Measurements from ENCODE around the gene PARD6G.
"Not testable (repeated sequence)": the region's sequence is repeated elsewhere in the genome, so short reads cannot be mapped to it uniquely, and the experiment has no call there.

PARD6G gene

DNA sequence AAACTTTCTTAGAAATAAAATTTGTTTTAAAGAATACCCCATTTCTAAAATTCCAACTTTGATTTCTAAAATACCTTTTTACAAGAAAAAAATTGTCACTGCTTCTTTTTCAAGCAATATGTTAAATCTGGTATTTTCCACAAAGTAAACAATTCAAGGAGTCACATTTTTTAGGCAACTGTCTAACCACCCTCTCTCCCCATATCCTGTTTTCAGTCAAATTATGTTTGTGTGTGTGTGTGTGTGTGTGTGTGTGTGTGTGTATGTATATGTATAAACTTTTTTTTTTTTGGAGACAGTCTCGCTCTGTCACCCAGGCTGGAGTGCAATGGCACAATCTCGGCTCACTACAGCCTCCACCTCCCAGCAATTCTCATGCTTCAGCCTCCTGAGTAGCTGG, 79.0 kb downstream of the PARD6G start:
- DNase-seq, result no peak

DNA sequence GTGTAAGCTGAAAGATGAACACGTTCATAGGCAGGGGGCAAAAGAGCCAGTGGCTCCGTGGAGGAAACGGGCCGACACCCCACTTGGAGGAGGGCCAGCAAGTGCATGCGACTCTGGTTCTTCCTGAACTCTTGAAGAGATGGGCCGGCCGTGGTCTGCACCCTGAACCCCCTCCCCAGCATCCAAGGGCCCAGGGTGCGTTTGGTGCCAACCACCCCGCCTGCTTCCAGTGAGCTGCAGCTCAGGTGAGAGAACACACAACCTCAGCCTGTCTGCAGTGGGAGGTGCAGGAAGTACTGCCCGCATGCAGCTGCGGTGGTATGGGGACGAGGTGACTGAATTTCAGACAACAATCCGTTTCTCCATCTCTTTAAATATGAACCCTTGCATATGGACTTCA, 79.4 kb downstream of the PARD6G start:
- DNase-seq, result no peak

DNA sequence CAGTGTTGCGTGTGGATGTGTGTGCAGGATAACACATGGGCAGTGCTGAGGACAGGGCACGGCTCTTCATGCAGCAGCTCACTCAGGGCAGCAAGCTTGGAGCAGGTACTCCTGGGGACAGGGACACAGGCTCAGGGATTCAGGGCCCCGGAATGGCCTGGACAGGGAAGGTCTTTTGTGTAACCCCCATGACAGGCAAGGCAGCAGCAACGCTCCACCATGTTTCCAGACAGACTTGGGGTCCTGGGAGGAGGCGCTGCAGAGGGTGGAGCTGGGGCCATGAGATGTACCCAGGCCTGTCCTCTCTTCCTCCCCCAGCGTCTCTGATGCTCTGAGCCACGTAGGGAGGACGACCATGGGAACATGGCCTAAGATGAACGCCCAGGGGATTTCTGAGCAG, 80.0 kb downstream of the PARD6G start:
- DNase-seq, result no peak

DNA sequence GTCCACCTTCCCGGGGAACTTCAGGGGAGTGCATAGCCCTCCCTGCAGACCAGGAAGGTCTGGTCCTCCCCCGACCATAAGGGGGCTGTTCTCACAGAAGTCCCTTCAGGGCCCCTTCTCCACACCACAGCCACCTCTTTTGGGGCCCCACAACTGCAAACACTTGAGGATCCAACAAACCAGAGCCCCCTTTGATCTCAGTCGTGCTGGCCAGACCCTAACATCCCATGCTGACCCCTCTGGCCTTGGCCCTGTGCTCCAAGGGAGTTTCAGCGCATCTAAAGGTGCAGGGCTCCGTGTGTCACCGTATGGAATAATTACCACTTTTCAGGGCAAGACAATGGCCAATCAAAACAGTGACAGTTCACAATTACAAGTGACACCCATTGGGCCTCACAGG, 80.6 kb downstream of the PARD6G start:
- no peak for DNase-seq

DNA sequence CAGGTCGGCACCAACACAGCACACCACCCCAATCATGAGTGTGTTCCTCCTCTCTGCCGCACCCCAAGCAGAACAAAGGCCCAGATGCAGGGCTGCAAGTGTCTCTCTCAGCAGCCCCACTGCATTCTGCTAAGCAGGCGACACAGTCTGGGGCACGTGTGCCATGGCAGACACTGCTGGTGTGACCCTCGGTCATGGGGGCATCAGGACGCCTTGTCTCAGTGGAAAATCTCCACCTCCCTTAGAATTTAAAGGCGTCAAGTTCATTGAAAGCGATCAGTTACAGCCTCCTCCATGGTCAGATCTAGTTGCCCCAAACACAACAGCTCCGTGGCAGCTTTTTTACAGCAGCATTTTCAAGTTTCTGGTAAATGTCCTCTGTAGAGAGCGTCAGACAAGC, 81.1 kb downstream of the PARD6G start:
- DNase-seq, result no peak

DNA sequence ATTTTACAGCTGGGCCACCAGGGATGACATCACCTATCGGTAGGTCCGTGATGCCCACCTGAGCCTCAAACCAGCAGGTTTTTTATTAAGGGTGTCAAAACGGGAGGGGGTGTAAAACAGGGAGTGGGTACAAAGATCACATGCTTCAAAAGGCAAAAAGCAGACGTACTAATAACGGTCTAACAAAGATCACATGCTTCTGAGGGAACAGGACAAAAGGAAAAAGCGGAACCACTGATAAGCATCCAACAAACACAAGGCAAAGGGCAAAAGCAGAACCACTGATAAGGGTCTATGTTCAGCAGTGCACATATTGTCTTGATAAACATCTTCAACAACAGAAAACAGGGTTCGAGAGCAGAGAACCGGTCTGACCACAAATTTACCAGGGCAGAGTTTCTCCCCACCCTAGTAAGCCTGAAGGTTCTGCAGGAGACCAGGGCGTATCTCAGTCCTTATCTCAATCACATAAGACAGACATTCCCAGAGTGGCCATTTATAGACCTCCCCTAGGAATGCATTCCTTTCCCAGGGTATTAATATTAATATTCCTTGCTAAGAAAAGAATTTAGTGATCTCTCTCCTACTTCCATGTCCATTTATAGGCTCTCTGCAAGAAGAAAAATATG, 82.5 kb downstream of the PARD6G start:
- DNase-seq, result not testable (repeated sequence)

DNA sequence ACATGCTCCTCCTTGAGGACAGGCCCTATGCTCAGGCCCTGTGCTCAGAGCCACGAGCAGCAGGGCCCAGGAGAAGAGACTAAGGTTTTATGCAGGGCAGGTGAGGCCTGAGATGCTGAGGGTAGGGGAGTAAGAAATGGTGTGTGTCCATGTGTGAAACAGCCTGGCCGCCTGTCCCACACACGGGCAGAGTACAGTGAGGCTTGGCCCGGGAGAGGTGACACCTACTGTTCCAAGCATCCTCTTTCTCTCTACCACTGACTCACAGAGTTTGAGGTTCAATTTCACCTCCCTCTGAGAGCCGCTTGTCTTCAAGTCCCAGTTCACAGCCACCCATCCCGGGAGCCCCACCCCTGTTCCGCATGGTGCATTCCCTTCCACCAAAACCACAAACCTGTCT, 84.1 kb downstream of the PARD6G start:
- DNase-seq, result no peak

DNA sequence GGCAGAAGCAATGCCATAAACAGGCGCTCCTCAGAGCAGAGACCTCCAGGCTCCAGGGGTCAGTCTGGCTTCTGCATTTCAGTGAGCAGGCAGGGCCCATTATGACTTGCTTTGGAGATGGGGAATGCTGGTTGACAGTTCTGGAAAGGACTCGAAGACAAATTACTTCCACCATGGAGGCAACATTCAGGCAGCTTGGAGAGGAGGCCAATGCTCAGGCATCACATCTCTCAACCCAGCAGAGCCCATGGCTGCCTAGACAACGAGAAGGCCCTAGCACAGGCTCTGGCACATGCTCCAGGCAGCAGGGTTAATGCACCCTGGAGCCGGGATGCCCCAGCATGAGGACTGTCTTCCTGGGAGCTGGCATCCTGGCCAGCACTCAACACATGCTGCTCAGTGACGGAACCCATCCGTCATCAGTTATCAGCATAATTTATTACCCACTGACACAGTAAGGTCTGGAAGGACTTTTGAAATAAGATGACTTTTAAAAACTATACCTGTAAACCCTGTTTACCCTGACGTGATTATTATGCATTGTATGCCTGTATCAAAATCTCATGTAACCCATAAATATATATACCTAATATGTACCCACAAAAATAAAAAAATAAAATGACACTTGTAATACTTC, 85.4 kb downstream of the PARD6G start:
- DNase-seq, result no peak

DNA sequence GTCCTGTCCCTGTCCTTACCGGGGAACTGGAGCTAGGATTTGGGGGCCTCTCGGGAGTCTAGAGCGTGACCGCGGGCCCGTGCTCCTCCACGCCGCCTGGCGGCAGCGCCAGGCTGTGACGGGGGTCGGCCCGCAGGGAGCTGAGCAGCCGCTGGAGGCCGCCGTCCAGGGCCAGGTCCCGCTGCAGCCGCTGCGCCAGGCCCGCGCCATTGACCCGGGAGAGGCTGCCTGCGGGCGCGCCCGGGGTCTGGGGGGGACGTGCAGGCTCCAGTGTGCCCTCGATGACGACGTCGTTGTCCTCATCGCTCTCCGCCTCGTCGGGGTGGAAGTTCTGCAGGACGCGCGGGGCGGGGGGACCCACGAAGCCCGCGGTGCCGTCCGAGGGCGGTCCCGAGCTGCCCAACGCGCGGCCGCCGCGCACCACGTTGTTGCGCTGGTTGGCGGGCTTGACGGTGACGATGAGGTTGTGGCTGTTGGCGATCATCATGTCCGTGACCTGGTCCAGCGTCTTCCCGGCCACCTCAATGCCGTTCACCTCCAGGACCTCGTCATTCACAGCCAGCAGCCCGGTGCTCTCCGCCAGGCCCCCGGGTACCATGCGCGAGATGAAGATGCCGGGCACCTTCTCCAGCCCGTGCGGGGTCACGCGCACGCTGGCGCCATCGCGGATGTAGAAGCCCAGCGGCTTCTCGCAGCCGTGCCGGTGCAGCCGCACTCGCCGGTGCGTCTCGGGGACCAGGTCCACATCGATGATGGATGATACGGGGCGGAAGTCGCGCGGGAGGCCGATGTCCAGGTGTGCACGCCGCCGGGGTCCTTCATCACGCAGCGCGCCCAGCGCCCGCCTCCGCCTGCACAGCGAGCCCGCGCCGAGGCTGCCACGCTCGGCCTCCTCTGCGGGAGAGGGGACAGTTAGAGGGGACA, 87.3 kb downstream of the PARD6G start:
- no peak for DNase-seq

DNA sequence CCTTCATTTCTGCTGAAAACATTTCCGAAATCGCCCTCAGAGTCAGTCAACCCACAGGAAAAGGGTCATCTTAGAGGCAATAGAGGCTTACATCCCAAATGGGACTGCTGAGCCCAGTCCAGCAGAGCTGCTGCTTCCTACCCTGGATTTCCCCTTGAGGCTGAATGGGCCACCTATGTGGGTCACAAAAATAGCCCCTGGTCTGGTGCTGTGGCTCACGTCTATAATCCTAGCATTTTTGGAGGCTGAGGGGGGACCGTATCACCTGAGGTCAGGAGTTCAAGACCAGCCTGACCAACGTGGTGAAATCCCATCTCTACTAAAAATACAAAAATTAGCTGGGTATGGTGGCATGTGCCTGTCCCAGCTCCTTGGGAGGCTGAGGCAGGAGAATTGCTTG, 88.9 kb downstream of the PARD6G start:
- DNase-seq, result no peak

DNA sequence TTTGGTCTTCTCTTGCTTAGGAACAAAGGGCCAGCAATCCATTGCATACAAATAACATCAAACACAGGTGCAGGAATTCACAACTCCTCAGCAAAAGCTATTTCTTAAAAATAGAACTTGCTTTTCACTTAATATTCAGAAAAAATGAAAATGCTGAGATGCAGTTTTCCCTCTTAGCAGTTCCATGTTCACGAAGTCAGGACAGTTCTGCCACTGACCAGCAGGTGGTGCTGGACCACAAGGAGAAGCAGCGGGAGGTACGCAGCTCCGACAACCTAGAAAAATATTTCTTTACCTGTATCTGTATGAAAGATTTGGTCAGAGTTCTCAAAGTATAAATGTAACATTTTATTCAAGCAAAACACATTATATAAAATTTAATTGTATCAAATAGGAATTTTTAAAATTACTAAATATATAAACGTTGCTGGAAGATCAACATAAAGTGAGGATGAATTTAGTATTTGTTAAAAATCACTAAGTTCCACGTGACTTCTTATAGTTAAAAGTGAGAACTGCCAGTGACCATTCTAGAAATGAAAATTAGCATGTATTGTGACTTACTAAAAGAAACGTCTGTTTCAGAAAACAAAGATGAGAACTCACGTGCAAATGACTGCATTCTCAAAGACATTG, 89.5 kb downstream of the PARD6G start:
- no peak for DNase-seq

DNA sequence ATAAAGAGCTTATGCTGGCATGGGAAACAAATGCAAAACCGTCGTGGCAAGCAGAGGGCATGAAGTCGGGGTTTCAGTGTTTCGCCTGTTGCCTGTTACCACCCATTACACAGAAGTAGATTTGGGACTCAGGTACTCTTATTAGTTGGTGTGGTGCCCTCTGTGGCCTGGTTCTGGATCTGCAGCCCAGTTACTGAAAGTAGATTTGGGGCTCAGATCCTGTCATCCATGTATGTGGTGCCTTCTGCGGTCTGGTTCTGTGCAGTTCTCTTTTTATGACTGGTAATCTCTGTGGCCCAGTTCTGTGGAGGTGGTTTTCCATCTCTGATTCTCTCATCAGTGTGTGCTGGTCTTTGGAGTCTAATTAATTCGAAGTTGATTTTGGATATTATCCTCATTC, 93.0 kb downstream of the PARD6G start:
- peak; percentile 6 for DNase-seq

DNA sequence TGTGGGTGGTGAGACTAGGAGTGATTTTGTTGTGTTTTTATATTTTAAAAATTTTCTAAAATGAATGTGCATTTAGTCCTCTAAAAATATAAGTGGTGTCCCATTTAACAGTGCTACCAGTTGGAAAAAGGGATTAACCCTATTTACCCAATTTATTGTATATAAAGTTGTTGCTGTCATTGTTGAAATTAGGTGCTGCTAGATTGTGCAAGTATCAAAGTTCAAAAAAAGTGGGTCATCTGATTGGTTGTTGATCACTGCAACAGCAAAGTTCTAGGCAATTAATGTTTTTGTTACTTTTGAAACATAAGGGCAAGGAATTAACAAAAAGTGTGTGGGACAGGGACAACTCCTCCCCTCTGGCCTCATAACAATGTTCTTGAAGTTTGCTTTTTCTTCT, 97.6 kb downstream of the PARD6G start:
- DNase-seq, result no peak

DNA sequence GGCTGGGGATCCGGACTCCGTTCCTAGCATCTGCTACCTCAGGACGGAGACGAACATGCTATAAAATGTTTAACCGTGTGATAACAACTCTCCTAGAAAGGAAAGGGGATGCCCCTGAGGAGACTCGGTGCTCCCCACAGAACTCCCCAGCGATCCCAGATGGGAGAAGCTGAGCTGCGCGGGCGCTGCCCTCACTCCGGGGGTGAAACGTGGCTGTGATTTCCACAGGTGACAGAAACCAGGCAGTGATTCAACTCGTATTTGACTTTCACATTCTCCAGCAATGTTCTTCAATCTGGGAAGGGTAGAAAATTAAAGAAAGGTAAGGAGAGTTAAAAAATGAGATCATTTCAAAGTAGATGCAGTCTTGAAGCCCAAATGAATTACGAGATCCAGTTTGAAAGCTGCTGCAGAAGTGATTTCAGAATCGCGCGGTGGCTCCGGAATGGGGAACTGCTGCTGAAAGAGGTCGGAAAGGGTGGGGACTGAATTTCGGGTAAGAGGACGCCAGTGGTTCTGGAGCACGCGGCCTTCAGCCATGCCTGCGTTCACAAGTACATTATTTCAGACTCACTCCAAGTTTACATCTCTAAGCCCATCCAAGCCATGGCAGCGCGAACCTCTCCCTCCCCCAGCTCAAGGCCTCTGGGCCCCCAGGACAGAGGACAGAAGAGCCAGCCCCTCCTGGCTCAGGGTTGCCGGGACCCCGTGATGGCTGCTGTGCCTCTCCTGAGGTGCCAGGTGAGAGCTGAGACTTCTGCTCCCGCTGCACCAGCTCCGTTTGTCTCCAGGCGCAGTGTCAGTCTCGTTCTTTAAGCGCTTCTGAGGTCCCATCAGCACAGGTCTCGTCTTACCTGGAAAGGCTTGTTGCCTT, 98.8 kb downstream of the PARD6G start:
- DNase-seq, result no peak

DNA sequence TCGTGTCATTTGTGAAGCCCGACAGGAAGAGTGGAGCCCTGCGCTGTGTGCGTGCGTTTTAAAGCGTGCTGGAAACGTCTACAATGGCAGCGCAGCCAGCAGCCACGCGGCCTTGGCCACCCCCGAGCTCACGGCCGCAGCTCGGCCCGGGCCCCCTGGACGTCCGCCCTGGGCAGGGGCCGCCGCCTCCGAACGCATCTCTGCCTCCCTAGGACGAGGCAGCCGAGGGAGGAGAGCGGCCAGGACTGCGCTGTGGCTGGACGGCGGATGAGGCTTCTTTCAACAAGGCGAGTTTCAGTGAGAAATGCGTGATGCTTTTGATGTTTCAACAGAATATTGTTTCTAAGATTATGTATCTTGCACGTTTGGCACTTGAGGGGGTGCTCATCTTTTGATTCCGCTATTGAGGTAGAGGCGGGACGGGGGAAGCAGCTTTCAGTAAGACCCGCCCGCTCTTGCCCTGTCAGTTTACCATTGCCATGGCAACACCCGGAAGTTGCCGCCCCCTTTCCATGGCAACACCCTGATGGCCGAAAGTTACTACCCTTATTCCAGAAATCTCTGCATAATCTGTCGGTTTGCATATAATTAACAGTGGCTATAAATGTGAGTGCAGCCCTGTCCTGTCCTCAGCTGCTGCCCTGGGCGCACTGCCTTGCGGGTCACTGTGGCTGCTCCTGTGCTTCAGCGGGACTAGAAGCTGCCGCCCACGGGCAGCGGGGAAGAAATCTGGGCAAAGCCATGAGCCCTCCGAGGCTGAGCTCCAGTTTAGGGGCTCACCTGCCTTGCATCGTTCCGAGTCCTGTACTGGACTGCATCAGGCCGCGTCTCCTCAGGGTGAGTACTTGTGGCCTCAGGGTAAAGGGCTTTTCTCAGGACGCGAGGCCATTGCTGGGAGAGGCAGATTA, 99.6 kb downstream of the PARD6G start:
- DNase-seq, result peak; percentile 87

DNA sequence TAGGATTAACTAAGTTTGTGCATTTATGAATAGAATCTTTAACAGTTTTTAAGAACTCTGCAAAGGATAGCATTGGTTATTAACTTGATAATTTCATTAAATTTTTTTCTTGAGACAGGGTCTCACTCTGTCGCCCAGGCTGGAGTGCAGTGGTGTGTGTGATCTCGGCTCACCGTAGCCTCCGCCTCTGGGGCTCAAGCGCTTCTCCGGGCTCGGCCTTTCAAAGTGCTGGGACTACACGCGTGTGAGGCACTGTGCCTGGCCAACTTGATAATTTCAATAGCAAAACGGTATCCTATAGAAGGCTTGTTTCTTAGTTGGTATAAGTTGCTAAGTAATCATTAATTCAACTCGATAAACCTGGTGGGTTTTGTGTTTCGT, 100.3 kb downstream of the PARD6G start:
- DNase-seq, result no peak

DNA sequence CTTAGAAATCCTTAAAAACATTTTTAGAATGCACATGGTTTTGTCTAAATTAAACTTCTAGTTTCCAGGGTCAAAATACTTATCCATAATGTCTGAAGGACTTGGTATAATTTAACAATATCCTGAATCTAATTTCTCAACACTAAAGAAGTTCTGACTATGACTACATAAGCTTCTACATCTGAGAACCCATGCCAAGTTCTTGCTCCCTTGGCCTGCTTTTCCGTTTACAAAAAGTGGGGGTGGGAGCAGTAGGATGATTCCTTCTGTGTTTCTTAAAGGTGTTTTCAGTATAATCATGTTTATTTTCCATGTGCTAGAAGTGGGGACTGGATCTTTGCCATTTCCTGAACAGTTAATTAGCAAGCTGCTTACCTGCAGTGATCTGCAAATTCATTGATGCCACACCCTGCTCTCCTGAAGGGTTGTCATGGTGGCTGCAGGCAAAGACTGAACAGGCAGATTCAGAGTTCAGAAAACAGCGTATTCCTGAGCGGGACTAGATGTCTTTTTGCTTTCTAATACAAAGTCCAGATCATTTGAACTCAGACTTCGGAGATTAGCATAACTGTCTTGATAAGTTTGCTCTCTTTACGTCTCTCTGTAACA, 102.0 kb downstream of the PARD6G start:
- no peak for DNase-seq

DNA sequence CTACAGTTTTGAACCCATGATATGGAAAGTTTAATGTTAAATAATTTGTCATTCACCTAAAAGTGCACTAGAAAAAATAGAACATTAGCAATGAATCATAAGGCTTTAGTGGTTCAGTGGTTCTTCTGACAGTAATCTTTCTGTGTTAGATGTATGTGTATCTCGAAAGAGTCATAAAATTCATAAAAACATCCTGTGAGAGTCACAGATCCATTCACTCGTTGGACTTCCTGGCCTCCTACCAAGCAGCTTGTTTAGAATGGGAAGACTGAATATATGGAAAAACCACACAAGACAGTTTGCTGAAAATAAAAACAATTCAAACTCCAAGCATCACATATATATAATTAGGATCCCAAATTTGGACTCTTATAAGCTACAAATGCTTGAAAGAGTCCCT, 103.4 kb downstream of the PARD6G start:
- DNase-seq, result no peak

DNA sequence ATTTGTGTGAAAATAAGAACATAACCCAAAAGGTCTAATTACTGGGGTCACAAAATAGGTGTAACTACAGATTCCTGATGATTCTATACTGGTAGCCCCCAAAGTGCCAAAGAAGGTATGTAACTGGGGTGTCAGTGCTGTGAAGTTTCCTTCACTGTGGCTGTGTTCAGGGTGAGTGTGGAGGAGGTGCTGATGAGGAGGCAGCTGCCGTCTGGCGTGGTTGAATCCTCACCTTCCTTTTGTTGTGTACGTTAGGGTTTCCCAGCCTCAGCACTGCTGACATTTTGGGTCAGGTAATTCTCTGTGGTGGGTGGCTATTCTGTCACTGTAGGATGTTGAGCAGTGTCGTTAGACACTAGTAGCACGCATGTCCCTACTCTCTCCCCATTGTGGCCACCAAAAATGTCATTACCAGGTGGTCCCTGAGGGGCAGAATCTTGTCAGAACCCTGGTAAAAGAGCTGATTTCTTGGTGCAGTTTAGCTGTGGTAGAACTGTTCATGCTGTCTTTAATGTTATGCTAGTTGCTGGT, 106.8 kb downstream of the PARD6G start:
- DNase-seq, result no peak

DNA sequence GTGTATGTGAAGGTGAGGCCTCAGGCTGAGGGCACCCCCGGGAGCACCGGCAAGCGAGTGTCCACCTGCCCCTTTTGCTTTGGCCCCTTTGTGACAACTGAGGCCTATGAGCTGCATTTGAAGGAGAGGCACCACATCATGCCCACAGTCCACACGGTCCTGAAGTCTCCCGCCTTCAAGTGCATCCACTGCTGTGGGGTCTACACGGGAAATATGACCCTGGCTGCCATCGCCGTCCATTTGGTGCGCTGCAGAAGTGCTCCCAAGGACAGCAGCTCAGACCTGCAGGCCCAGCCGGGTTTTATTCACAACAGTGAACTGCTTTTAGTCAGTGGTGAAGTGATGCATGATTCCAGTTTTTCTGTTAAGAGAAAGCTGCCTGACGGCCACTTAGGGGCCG, 109.3 kb downstream of the PARD6G start:
- no peak for DNase-seq

DNA sequence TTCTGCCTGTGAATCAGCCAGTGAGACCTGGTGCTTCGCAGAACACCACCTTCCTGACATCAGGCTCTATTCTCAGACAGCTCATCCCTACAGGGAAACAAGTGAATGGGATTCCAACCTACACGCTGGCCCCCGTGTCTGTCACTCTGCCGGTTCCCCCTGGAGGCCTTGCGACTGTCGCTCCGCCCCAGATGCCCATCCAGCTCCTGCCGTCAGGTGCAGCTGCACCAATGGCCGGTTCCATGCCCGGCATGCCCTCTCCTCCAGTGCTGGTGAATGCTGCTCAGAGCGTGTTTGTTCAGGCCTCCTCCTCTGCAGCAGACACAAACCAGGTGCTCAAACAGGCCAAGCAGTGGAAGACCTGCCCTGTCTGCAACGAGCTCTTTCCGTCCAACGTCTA, 110.2 kb downstream of the PARD6G start:
- no peak for DNase-seq
